ENCODE measurements around the gene SCN4A.

DNA sequence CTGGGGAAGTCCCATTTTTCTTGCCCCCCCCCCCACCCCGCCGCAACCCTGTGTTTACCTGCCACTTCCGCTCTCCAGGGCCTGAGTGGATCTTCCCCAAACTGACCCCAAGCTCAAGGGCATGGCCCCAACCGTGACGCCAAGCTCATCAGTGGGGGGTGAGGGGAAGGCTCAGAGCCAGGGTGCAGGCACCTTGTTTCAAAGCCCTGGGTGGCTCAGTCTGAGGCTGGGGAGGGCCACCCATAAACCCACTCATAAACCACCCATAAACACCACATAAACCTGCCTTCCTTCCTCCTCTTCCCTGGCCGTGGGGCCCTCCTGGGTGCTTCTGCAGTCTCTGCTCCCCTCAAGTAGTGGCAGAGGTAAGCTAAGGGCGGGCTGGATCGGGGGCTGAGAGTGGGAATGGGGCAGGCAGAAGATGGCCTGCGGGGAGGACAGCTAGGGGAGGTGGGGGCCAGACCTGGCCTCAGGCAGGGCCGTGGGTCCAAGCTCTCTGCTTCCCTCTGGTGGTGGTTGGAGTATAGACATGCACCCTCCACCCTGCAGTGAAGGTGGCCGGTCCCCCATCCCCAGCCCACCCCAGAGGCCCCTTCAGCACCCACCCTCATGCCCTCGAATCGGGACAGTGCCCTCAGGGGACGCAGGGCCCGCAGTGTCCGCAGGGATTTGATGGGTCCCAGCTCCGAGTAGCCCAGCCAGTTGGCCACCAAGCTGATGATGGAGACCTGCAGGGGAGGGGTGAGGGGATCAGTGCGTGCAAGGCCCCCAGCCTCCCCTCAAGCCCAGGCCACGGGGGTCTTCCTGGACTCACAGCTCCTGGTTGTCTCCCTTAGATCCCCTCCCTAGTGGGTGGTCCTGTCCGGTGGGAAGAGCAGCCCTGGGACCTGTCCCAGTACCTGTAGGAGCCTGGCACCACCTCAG lies 26.0 kb downstream of the SCN4A start:
- TF ChIP-seq YY1 (IDR thresholded peaks at IDR 0.05; ENCODE audit: insufficient read depth, insufficient read length) = no peak
- TF ChIP-seq SUZ12 (IDR thresholded peaks at IDR 0.05; ENCODE audit: extremely low read depth, insufficient read depth, insufficient read length) = no peak
